Femur (tissue), 1 donor: ENCODE measurements around the gene IRF6.

Source experiments
- DNase-seq: peaks from one replicate; pipeline ENCODE4 v3.0.0-alpha.2; 2017

The IRF6 gene

DNA sequence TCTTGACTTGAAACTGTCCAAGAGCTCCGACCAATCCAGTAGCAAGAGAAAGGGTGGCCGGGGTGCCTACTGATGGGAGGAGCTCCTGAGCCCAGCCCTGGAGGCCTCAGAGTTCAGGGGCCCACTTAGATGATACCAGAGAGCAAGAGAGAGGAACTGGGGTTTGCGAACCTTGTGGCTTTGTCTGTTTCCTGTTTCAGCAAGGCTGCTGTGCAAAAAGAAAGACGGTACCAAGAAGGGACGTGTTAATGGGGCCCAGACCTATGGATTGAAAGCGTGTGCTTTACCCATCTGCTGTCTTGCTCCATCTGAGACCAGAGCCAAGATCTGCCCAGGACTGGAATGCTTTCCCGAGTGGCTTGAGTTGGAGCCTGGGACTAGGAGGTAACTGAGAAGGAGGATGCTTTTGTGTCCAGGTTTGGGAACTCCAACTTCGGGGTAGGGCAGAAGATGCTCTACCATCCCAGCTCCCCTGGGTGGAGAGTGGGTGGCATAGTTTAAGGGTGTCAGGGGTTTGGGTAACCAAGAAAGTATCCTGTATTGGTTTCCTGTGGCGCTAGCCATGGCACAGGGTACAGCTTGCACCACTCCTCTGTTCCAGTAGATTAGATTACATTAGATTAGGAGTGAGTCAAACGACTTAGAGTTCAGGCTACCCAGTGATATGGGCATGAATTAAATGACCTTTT, 49.9 kb downstream of the IRF6 start, which contains the start of gene TRAF3IP3:
TSS of gene TRAF3IP3 (plus strand) at position 128 of the 689 bp plus-strand sequence. CDS start 3,987 bp downstream, outside the sequence.
- peak; percentile 54 for DNase-seq

- DNase-seq, result no peak
Measured at GRCh38 chr1:209755256-209755655, 50.7 kb downstream of the IRF6 start.

- no peak for DNase-seq
Measured at GRCh38 chr1:209752890-209753289, 53.1 kb downstream of the IRF6 start.

DNA sequence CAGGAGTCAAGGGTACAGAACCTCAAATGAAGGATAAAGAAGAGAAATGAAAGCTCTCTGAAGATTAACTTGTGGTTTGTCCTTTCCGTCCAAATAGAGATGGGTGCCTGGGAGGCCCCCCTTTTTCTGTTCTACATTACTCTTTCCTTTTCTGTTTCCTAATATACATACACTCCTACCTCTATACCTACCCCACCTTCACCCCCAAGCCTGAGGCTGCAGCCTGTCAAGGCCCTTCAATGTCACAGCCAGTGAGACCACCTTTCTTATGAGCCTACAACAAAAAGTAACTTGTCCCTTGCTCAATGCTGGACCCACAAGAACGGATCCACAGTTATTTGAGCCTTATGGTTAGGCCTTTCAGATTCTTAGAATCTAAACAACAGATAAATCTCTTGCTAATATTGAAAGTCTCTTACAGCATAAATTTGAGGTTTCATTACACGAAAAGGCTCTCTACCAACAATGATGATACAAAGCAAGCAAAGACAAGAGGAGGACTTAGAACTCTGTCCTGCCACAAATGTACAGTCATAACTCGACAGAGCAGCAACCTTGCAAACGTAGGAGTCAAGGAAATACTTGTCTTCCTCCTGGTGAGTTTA, 54.2 kb downstream of the IRF6 start:
- DNase-seq, result no peak

GRCh38 chr1:209749670-209750323, 56.1 kb downstream of the IRF6 start:
- DNase-seq, result no peak

DNA sequence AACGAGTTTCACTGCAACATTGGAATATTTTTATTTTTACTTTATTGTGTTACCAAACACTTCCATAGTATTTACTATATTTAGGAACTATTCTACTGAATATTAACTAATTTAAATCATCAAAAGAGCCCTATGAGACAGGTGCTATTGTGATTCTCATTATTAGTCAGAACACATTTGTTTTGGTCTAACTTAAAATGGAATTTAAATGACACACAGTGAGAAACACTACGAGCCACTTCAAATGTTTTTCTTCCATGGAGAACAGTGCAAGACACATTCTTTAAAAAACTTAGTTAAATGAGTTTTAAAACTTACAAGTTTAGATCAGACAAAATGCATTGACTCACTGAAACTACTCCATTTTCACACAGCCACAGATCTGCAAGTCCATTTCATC, 56.7 kb downstream of the IRF6 start:
- DNase-seq, result no peak

- DNase-seq, result no peak
Measured at GRCh38 chr1:209748620-209749019, 57.3 kb downstream of the IRF6 start.

- DNase-seq, result peak; percentile 87
Measured at GRCh38 chr1:209747580-209748262, 58.2 kb downstream of the IRF6 start.

GRCh38 chr1:209746451-209747165, 59.3 kb downstream of the IRF6 start:
- DNase-seq, result no peak

- peak; percentile 33 for DNase-seq
Measured at GRCh38 chr1:209743145-209743482, 62.8 kb downstream of the IRF6 start.

- DNase-seq, result no peak
Measured at GRCh38 chr1:209742409-209743144, 63.4 kb downstream of the IRF6 start.

DNA sequence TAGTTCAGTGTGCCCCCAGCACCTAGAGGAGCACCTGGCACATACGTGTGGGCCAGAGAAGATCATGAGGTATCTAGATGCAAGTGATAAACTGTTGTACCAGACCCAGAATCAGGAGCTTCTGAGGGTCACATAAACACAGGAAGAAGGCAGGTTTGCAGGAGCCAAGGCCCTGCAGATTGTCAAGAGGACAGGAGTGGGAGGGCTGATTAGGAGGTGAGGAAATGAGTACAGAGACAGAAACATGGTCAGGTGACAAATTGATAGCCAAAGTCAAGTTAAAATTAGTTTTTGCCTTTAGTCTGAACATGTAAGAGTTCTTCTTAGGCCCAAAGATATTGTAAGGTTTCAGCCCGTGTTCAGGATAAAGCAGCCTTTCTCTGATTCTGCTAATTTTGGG, 64.1 kb downstream of the IRF6 start:
- no peak for DNase-seq

DNA sequence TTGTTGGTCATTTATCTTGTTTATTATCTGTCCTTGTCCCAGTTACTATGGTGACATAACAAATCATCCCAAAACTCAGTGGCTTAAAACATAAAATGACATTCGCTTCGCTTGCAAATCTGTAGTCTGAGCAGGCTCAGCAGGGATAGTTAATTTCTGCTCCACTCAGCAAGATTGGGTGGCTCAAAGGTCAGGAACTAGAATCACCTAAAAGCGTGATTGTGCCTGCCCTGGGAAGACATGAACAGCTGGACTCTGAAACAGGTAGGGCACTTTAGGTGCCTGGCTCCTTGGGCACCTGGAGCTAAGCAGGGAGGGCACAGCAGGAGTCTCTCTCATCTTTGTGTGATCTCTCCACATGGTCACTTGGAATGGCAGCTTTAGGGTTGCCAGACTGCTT, 64.7 kb downstream of the IRF6 start:
- DNase-seq, result no peak

GRCh38 chr1:209738270-209738669, 67.7 kb downstream of the IRF6 start:
- DNase-seq, result no peak

GRCh38 chr1:209737118-209737505, 68.8 kb downstream of the IRF6 start:
- DNase-seq, result no peak

DNA sequence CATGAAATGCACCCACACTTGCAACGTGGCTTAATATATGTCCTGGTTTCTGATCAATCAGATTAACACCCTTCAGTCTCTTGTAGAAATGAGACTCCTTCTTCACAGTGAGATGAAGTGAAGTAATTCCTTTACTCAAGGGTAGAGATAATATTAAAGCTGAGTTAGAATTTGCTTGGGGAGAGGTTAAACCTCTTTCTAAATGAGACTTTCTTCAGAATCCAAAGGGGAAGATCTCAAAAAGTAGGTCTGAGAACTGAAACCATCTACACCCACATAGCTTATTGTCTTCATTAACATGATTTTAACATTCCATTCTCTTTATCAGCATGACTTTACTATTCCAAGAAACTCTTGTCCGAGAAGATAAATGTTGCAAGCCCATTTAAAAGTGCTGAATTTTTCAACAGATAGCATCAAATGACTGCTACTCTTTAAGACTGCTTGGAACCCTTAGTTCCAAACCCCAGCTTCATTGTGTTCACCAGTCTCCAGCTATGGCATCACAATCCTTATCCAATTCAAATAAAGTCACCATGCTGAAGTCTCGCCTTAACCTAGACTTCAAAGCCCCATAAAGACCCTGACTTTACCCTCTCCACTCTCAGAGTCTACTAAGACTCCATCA, 69.3 kb downstream of the IRF6 start:
- DNase-seq, result no peak
